HG03025 (cell line): Measurements from ENCODE around the gene CCL23.
"Not testable (repeated sequence)": the region's sequence is repeated elsewhere in the genome, so short reads cannot be mapped to it uniquely, and the experiment has no call there.

Experiments used
- ATAC-seq: cut with Tn5 transposase; IDR thresholded peaks from one replicate; pipeline ENCODE4 v1.9.1; 2021; ENCODE audit warnings: mild to moderate bottlenecking, moderate library complexity; ENCODE audit not compliant: unreplicated experiment, low FRiP score

CCL23 gene, protein sequence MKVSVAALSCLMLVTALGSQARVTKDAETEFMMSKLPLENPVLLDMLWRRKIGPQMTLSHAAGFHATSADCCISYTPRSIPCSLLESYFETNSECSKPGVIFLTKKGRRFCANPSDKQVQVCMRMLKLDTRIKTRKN

DNA sequence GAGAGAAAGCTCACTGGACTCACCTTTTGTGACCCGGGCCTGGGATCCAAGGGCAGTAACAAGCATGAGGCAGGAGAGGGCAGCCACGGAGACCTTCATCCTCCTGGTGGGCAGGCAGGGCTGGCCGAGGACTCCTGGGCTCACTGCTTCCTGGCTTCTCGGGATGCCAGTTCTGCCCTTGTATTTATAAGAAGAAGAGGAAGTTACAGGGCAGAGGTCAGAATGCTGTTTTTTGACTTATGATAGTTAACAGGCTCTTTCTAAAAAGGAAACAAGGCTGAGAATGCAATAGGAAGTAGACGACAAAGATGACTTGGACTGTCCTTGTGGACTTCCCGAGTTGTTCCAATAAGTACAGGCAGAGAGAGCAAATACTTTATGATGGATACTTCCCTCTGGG, at the start of gene CCL23:
Gene CCL23 (minus strand): TSS at position 174 of the 400 bp plus-strand sequence. CDS start 75 bp downstream, at position 99.
- no peak for ATAC-seq

- no peak for ATAC-seq
Observed at GRCh38 chr17:36066365-36066985, 48.7 kb upstream of the CCL23 start.

GRCh38 chr17:36063786-36064541, 46.2 kb upstream of the CCL23 start, which contains the start of gene CCL18:
Gene CCL18, plus strand, starts transcription at chr17:36064272. Its CDS starts 71 bp downstream, at chr17:36064343.
- ATAC-seq, result no peak

DNA sequence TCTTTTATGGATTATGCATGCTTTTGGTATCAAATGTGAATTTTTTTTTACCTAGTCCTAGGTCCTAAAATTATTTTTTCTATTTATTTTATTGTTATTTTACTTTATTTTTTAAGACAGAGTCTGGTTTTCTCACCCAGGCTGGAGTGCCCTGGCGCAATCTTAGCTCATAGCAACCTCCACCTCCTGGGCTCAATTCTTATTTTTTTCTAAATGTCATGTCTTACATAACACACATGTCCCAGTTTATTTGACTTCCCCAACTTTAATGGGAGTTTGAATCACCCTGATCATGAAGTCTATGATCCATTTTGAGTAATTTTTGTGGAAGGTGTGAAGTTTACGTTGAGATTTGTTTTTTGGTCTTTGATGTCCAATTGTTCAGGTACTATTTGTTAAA, 43.0 kb upstream of the CCL23 start:
- no peak for ATAC-seq

GRCh38 chr17:36059406-36059805, 41.6 kb upstream of the CCL23 start:
- no peak for ATAC-seq

- no peak for ATAC-seq
Observed at GRCh38 chr17:36057911-36058310, 40.1 kb upstream of the CCL23 start.

DNA sequence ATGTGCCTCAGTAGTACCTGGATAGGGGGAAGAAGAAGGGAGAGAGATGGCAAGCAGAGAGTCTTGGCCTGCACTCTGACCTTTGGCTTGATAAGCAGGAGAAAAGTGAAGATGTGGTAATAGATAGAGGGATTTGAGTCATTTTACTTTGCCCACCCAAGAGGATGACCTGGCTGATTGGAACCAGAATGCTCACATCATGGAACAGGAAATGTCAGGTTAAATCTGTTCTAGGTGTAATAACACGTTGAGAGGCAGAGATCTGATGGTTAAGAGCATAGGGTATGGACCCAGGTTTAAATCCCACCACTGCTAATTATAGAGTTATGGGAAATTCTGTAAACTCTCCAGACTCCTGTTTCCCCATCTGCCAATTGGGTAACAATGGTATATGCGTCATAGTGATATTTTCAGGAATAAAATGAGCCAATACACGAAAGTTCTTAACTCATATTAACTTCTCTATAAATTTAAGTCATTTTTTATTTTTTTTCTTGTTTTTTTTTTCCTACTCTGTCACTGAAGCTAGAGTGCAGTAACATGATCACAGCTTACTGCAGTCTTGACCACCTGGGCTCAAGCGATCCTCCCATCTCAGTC, 38.2 kb upstream of the CCL23 start:
- no peak for ATAC-seq

DNA sequence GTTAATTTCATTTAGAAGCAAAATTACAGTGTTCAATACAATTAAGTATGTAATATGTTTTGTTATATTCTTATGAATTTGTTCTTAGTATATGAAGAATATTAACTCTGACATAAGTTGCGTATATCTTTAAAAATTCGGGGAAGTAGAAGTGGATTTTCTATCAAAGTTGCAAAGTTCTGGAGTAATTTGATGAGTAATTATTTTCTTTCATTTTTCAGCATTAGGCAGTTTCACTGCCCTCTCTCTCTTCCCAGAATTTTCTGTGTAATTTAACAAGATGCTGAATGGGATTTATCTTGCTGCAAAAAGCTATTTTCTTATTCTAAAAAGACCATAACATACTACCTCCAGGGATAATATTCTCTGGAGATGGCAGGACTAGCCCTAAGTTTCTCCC, 37.4 kb upstream of the CCL23 start:
- ATAC-seq, result no peak

GRCh38 chr17:36049643-36050042, 31.9 kb upstream of the CCL23 start:
- ATAC-seq, result no peak

DNA sequence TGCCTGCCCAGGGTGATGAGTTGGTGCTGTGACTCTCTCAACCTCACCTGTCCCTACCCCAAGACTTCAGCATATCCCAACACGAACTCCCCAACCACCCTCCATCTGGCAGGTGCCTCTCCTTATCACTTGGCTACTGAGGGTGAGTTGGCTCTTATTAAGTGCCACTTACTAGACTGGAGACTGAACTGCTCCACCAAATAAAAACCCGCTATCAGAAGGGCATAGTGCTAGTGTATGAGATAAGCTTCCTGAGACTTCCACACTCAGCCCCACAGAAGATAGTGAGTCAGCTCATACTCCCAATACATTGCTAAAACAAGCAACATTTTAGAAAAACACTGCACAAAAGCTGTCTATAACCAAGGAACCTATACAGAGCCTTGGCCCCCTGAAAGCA, 30.3 kb upstream of the CCL23 start:
- ATAC-seq, result no peak

GRCh38 chr17:36036235-36036634, 18.5 kb upstream of the CCL23 start:
- ATAC-seq, result no peak

DNA sequence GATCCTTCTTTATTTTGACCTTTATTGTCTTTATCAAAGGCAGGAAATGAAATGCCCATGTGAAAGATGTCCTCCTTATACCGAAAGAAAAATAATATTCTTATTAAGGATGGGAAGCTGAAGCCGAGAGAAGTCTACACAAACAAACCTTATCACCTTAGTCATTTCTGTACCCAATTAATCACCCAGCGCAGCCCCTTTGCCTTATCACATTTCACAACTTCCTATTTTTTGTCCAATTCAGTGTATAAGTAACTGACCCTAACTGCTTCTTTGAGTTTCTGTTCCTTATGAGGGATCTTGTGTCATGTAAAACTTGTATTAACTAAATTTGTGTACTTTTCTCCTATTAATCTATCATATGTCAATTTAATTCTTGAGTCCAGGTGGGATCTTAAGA, 16.4 kb upstream of the CCL23 start:
- no peak for ATAC-seq

DNA sequence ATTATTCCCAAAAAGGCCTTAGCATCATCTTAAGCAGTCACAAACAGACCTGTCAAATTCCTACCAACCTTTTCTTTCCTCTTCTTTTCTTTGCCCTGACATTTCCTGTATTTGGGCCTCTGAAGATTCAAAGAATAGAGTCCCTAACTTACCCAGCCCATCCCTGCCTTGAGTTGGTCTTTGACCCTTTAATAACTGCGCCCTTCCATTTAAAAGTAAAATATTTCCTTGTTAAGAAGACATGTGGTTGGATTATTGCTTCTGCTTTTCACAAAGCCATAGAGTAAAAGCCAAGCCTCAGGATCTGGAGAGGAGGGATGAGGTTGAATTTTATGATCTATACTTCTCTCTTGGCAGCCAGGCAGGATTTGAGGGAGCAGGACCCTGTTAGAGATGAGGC, 13.2 kb upstream of the CCL23 start:
- ATAC-seq, result no peak

DNA sequence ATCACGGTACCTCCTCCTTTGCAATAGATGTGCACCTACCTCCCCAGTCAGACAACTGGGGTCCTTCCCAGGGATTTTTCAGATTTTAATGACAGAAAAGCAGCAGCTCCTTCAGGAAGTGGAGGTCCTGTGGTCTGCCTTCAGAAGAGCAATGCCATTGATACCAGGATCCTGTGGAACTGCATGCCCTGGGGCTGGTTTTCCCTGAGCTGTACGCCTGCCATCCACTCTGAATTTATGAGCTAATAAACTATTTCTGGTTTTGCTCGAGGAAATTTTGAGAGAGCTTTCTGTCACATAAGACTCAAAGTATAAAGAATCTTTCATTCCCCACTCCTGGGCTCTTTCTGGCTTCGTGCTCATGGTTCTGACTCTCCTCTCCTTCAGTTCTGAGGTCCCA, 10.0 kb upstream of the CCL23 start:
- ATAC-seq, result no peak

DNA sequence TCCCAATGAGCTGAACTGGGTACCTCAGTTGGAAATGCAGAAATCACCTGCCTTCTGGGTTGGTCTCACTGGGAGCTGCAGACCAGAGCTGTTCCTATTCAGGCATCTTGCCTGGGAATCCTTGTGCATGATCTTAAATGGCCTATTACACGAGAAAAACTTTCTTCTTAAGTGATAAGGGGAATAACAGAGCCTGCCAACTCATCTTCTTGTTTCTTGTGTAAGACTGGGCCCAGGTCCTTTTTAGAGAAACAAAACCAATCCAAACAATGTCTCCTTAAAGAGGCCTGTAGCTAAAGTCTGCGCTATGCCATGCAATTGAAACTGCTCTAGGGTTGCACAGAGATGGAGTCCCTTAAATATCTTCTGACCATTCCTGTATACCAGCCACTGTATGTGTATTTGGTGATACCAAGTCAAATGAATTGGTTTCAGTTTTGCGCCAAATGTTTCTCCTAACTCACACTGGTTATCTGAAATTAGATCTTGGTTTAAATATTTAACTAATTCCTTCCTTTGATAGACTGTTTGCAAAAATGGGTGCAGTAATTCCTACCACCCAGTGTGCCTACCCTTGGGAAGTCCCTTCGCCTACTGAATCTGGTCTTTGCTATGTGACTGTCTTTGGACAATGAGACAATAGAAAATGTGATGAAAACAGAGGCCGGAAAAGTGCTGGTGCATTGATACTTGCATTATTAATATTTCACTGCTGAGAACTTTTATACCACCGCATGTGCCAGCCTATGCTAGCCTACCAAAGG, 6.5 kb upstream of the CCL23 start:
- no peak for ATAC-seq

- no peak for ATAC-seq
Observed at GRCh38 chr17:36019423-36019822, 1.7 kb upstream of the CCL23 start.

DNA sequence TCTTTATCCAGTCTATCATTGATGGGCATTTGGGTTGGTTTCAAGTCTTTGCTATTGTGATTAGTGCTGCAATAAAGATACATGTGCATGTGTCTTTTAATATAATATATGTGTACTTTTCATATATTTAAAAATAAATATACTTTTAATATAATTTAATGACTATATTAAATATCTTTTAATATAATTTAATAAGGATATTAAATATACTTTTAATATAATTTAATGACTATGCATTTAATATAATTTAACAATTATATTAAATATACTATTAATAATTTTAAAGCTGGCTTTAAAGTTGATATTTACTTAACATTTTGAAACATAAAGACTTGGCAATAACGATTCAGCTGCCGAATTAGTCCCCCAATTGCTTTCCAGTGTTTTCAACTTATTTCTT, 1.2 kb downstream of the CCL23 start:
- no peak for ATAC-seq

DNA sequence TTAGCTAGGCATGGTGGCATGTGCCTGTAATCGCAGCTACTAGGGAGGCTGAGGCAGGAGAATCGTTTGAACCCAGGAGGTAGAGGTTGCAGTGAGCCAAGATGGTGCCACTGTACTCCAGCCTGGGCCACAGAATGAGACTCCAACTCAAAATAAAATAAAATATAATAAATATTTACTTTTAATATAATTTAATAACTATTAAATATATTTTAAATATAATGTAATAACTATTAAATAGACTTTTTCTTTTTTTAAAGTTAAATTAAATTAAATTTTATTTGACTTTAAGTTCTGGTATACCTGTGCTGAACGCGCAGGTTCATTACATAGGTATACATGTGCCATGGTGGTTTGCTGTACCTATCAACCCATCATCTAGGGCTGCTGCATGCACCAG, 1.9 kb downstream of the CCL23 start:
- not testable (repeated sequence) for ATAC-seq

DNA sequence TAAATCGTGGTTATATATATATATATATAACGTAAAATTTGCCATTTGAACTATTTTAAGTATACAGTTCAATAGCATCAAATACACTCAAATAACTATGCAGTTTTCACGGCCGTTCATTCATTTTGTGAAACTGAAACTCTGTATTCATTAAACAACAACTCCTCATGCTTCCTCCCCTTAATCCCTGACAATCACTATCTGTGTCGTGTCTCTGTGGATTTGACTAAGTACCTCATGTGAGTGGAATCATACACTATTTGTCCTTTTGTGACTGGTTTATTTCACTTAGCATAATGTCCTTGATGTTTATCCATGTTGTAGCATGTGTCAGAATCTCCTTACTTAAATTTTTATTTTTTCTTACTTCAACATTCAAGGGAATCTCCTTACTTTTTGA, 2.8 kb downstream of the CCL23 start:
- ATAC-seq, result no peak

- ATAC-seq, result no peak
Observed at GRCh38 chr17:36011201-36011600, 6.6 kb downstream of the CCL23 start.
